NCI-H510A treated with DMSO at 0.1 percent for 48 hours (cell line): ENCODE data around the gene ZNF593OS.

Source experiments
- DNase-seq: peaks from one replicate; lab custom pipeline; 2025; lab: John Stamatoyannopoulos, UW

Gene ZNF593OS

GRCh38 chr1:26171084-26172072, at the start of gene ZNF593OS:
Gene ZNF593OS, minus strand, starts transcription at chr1:26171832. Its CDS starts 171 bp downstream, at chr1:26171661.
- no peak for DNase-seq

DNA sequence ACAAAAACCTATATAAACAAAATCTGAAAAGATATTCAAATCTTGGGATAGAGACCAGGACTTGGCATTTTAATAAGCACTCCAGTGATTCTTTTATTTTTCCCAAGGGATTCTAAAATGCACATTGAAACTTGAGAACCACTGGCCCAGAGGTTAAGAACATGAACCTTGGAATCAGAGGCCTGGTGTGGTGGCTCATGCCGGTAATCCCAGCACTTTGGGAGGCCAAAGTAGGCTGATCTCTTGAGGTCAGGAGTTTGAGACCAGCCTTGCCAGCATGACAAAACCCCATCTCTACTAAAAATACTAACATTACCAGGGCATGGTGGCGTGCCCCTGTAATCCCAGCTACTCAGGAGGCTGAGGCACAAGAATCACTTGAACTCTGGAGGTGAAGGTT, 49.5 kb upstream of the ZNF593OS start:
- no peak for DNase-seq

DNA sequence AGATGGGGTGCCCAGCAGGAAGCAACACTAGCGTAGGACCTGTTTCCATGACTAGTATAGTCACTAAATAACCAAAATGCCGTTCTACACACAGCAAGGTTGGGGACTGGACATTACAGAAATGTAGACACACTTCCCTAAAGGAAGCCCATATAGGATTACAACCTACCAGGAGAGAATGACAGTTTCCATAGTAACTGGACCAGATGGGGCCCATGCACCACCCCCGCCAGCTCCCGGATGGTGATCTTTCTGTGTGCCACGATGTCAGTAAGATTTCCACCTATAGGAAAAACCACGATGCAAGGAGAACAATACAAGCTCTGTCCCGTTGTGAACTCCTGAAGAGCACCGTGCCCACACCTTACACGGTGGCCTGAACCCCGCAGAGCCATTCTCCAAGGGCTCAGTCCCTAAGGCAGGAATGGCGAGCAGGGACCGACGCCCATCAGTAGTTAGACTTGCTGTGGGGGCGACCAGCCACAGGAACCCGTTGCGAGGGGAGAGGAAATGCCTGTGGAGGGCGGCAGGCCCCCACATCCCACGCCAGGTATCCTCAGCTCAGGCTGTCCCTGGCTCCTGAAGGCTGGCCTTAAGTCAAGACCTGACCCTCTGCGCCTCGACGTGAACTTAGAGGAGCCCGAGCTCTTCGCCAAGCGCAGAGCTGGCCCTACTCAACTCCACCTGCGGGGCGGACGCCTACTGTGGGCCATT, 48.7 kb upstream of the ZNF593OS start:
- no peak for DNase-seq

DNA sequence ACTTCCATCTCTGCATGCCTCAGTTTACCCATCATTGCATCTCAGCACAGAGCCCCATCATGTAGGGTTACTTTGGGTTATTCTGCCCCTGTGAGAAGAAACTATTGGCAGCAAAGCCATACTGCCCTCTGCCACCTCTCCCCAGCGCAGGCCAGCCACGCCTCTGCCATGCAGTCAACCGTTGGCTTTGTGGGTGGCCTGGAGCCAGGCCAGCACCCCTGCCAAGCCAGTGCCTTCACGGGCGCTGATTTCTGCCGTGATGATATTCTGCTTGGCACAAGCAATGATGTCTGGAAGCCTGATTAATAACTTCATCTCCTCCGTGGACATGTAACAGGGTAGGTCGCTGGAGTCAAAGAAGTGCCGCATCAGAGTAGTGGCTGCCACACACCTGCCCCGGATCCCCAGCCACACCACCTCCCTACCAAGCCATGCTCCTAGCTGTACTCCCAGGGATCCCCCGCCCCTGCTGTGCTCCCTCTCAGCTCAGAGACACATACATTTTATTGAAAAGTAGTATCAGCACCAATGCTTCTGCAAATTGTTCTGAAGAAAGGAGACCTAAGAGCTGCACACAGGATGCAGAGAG, 47.4 kb upstream of the ZNF593OS start:
- no peak for DNase-seq

GRCh38 chr1:26215246-26215645, 43.6 kb upstream of the ZNF593OS start:
- no peak for DNase-seq

- no peak for DNase-seq
These were observed 41.8 kb upstream of the ZNF593OS start for GRCh38 chr1:26213335-26213905.

DNA sequence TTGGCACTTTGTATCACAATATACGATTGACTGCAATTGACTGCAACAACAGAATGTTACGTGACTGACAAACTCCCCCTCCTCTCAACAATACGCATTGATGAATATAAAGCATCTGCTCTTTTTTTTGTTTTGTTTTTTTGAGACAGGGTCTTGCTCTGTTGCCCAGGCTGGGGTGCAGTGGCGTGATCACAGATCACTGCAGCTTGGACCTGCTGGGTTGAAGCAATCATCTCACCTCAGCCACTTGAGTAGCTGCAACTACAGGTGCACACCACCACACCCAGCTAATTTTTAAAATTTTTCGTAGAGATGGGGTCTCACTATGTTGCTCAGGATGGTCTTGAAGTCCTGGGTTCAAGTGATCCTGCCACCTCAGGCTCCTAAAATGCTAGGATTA, 41.1 kb upstream of the ZNF593OS start:
- no peak for DNase-seq

DNA sequence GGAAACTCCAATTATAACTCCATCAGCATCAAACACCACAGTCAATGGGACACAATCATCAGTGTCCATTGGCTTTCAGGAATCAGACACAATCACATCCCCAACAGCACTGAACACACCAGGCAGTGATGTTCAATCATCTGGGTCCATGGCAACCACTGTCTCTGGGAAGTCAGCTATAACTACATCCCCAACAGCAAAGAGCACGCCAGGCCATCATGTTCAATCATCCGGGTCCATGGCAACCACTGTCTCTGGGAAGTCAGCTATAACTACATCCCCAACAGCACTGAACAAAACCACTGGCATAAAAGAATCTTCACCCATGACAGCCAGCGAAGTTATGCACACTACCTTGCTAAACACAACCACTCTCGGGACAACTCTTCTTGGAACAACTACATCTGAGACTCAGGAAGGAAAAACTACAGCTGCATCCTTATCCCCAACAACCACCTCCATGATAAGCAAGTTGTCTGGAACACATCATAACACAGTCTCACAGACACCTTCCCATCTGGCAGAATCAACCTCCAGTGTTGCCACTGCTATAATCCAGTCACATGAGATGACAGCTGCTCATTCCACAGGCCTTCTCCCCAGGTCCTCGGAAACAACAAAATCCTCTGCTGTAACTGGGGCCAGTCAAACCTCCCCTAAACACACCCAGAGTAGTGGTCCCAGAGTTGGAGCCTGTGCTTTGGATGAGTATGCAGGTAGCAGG, 38.7 kb upstream of the ZNF593OS start:
- no peak for DNase-seq

DNA sequence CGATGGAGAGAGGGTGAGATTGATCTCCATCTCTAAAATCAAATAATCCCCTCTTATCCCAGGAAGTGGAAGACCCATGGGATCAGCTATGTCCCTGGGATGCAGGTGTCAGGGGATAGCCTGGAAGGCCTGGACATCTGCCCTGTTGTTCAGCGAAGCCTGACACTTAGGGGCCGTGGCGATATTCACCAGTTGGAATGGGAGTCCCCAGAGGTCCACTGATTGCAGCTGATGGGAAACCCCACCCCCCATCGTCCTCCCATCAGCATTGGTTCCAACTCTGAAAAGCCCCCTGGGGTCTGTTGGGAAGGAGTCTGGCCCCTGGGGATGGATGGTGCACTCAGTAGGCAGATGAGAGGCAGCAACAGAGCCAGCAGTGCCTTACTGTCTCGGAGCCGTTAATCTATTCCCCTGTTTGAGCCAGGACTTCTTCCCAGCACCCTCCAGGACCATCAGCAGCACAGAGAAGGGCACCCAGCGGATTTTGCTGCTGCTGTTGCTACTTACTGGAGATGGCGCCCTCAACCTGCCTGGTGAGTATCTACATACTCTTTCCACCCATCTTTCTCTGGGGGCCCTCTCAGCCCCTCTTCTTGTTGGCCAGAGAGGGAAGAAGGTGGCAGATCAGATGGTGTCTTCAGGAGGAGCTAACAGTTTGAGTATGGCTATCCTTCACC, 32.1 kb upstream of the ZNF593OS start:
- no peak for DNase-seq

DNA sequence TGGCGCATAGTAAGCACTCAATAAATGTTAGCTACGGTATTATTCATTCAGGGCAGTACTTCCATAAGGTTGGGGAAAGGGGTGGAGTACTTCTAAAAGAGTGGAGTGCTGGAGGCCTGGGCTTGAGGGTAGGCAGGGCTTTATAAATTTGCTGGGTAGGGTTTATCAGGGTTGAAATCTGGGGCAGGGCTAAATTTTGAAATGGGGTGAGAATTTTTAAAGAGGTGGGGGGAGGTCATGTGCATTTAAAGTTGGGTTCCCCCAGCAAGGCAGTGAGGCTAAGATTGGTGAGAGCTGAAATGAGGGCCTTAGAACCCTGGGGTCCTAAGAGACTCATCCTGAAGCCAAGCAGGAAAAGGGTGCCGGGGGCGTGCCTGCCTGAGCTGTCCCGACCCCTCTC, 28.8 kb upstream of the ZNF593OS start:
- no peak for DNase-seq

DNA sequence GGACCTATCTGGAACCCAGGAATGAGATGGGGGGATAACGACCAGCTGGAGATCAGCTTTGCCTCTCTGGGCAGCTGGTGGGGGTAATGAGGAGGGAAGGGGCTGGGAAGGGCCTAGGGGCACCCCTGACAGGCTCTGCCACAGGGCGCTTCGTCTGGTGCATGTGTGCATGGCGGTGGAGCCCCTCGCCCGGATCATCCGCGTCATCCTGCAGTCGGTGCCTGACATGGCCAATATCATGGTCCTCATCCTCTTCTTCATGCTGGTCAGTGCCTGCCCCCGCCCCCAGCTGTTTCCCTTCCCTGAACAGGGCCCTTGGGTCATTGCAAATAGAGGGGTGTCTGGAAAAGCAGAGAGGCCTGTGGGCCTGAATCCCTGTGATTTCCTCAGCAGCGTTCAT, 26.2 kb upstream of the ZNF593OS start:
- DNase-seq = no peak

DNA sequence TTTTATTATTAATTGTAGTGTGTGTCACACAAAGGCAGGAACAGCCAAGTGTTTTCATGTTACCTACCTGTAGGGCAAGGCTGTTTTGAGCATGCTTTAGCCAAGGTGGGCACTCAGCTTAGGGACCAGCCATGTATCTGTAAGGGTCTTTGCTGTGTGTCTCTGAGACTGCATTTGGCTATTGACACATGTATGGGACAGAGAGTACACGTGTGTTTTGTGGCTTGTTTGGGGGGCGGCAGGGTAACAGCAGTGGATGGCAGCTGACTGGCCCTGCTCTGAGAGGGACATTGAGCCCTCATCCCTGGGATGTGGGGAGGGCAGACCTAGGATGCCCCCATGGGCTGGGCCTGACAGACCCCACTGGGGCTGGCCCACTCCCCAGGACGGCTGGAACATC, 25.7 kb upstream of the ZNF593OS start:
- no peak for DNase-seq

- no peak for DNase-seq
These were observed 24.2 kb upstream of the ZNF593OS start for GRCh38 chr1:26195805-26196204.

DNA sequence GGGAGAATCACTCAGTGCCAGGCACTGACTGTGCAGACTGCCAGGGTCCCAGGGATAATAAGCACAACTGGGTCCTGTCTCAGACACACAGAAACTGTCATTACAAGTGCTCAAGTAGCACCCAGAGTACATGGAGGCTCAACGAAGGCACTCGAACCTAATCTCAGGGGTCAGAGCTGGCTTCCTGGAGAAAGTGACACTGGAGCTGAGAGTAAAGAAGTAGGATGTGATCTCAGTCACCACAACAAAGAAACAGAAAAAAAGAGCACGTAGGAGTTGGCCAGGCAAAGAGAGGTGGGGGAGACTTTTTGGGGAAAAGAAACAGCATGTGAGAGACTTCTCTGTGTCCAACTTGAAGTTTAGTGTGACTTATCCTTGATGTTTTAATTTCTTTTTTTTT, 20.1 kb upstream of the ZNF593OS start:
- DNase-seq = no peak

DNA sequence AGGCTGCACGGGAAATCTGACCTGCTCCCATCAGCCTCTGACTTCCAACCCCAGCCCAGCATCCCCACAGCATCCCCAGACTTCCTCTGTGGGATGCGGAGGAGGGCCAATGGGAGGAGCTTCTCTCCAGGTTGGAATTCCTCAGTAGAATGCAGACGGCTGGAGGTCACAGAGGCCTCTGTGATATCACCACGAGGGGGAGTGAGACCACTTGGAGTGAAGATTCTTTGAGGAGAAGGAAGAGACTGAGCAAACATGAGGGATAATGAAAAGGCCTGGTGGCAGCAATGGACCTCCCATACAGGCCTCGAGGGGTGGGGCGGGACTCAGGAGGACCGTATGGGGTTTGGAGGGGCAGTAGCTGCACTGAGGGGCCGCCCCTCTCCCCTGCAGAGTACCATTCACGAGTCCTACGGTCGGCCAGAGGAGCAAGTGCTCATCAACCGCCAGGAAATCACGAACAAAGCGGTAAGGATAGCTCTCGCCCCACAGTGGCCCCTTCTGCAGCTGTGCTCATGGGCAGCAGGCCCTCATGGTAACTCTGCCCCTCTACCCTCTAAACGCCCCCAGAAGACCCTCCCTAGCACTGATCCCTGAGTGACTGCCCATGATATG, 18.8 kb upstream of the ZNF593OS start, which contains the start of gene CATSPER4:
TSS of gene CATSPER4 (plus strand) at position 230 of the 615 bp plus-strand sequence. CDS start at position 256, 26 bp downstream.
- no peak for DNase-seq

DNA sequence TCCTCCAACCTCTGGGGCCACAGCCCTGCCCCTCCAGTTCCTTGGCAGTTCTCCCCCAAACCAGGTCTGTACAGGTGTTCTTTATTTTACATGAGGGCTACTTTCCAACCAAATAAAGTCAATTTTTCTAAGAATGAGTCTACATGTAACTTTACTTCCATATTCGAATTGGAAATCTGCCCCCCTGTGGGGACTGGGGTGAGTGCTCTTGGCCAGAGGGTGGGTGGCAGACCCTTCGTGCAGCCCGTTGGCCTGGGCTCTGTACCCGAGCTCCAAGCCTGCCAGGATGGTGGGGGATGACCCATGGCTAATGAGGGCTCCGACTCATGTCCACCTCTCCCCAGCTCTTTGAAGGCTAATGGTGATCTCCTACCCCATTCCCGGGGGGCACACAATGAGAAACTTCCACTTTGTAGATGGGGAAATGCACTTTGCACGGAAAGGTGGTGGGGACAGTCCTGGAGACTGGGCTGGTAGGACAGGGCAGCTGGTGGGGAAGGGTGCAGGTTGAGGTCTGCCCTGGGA, 18.2 kb upstream of the ZNF593OS start:
- no peak for DNase-seq

DNA sequence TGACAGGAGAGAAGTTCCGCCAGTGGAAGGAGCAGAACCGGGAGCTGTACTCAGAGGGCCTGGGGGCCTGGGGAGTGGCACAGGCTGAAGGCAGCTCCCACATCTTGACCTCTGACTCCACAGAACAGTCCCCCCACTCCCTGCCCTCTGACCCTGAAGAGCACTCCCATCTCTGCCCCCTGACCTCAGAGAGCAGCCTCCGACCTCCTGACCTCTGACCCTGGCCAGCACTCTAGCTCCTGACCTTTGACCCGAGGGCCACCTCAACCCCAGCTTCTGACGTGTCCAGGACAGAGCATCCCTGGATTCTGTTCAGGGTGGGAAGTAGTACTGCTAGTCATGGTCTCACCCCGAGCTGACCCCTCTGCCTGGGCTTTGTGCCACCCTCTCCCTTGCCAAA, 17.7 kb upstream of the ZNF593OS start:
- no peak for DNase-seq

DNA sequence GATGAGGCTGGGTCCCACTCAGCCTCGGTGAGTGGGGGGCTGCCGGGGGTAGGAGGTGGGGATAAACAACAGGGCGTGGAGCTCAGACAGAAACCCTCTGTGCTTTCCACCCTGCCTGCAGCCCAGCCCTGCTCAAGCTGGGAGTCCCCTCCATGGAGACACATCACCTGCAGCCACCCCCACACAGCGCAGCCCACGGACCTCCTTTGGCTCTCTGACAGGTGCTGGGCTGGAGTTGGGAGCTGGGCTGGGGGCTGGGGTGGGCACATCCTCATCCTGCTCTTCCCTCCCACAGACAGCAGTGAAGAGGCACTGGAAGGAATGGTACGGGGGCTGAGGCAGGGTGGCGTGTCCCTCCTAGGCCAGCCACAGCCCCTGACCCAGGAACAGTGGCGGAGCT, 16.8 kb upstream of the ZNF593OS start:
- DNase-seq = no peak

- DNase-seq = no peak
These were observed 16.2 kb upstream of the ZNF593OS start for GRCh38 chr1:26187882-26188281.

DNA sequence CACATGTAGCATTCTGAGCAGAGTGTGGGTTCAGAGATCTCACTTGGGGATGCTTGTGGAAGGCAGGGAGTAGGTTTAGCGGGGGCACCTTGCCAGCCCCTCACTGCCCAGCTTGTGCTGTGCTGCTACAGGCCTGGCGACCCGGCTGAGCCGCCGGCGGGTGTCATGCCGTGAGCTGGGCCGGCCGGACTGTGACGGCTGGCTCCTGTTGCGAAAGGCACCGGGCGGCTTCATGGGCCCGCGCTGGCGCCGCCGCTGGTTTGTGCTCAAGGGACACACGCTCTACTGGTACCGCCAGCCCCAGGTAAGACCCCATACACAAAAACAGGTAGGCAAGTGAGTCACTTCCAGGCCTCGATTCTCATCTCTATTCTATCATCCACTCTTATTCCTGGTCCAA, 13.3 kb upstream of the ZNF593OS start:
- no peak for DNase-seq
